SHP77 treated with DMSO at 0.1 percent for 48 hours (cell line): ENCODE results near the gene STAT4.

ENCODE experiments used
- DNase-seq: peaks from one replicate; lab custom pipeline; 2025; lab: John Stamatoyannopoulos, UW

The STAT4 gene

DNA sequence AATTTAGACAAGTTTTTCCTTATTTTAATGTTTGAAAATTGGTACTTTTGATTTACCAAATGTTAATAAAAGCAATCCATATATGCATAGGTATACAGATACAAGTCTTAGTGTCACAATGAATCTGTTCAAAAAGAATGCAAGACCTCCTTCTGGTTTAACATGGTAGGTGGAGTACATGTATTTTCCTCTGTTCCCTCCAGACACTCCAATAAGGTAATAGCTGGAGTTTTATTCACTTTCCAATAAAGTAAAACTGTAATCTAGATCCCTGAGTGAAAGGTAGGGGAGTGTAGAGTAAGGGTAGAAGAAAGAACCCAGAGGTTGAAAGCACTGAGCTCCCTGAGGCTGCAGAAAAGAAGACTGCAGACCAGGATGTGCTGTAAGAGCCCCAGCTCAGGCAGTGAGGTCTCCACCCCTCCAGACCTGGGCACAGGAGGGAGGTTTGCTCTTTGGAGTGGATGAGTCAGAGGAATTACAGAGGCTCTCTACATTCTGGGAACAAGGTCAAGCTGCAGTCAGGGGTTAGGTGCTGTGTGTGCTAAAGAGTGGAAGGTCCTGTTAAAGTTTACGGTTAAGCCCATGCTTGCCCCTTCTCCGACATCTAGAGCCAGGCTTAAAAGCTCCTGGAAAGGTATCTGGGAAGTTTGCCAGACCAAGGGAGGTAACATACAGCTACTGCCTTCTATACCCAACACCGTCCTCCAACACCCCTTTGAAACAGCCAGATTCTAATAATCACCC is 109.2 kb downstream of the STAT4 start:
- no peak for DNase-seq

DNA sequence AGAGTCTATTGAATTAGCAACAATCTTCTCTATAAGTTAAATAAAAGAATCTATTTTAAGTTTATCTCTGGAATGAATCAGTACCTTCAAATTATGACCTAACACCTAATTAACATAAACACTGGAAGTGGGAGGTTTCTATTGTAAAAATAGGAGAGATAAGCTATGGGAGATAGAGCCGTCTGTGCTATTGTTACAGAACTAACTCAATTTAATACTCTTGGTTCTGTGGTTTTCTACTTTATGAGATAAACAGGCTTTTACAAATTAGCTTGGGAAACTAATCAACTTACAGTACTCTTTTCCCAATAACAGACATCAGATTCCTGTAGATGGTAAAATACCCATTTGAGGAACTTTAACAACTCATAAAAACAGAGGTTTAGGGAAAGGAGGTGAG is 111.2 kb downstream of the STAT4 start:
- DNase-seq = no peak

DNA sequence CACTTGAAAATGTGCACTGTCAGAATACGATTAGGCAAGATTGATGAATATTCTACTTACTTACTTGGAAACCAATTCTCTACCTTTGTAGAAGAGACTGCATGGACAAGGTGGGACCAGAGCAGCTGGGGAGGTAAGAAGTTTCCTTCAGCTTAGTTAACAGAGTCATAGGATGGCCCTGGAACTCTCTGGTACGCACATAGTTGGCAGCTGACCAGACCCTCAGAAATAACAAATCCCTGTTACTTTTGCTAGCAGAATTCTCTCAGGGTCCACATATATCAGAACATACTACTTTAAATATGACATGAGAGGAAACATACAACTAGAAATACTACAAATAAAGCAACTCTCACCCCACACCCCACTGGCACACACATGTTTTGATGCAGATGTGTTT is 112.1 kb downstream of the STAT4 start:
- no peak for DNase-seq

DNA sequence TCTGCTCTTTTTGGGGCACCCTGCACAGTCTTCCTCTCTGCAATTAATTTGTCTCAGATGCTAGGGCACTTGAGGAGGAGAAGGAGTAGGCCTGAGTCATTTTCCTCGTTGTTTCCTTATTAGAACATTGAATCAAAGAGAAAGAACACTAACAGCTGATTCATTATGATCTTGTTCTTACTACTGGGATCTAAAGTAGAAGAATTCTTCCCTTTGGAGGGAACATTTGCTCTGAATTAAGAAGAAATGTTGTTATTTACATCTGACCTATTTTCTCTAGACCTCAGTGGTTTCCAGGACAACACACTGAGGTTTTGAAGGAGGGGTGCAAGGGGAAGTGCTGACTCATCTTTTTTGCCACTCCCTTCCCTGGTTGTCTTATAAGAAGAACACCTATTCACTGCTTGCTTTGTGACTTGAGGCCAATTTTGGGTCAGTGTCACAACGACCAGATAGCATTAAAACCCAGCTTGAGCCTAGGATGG is 112.5 kb downstream of the STAT4 start:
- DNase-seq = no peak

DNA sequence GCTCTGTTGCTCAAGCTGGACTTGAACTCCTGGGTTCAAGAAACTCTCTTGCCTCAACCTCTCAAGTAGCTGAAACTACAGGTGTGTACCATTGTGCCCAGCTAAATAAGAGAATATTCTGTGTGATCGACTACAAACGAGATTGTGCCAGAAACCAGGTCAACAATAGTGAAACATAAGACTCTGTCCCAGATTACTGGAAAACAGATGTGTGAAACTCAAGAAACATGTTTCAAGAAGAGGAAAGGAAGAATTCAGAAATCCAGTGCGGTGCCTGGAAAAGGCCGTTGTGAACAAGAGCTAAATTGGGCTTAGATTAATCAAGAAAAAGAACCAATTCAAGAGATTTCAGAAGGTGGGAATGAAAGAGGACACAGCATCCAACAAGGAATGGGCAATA is 113.4 kb downstream of the STAT4 start:
- no peak for DNase-seq

DNA sequence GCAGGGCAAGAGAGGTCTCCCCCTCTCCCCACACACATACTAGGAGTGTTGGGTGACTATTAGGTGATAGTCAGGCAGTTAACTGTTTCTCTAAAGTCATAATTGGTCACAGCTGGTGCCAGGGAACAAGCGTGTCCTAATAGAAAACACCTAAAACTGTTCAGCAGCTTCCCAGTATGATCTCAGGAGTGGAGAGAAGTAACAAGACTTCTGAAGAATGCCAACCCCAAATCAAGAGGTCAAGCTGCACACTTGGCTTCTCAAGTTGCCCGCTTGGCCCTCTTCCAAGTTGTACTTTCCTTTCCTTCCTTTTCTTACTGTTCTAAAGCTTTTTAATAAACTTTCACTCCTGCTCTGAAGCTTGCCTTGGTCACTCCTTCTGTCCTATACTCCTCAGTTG is 114.4 kb downstream of the STAT4 start:
- no peak for DNase-seq

DNA sequence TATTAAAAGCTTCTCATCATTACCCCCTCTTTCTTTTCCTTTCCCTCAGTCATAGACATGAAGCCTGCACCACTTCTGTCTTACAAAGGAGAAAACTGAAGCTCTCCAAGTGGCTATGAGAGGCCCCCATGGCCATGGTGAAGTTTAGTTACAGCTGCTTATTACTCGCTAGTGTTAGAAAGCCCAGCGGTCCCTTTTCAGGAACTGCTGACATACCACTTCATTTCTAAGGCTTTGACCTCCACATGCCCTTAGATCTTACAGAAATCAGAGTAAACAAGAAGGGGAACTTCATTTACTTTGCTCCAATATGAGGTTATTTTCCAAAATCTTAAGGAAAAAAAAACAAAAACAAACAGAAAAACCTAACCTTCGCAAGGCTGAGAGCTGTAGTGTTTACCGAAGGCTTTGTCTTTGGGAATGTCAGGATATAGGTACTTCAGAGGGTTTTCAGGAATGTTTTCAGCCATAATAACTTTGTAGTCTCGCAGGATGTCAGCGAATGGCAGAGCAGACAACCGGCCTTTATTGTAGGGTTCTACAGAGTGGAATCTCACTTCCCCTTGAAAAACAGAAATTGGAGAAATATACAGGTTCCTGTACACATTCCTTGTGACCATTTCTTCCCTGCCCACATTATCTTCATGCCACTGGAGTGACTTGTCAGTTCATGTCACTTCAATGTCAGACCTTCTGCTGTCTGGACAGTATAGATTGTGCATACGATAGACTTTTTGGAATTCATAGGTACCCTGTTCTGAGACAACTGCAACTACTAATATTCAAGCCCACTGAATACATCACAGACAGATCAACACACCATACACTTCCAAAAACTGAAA is 118.0 kb downstream of the STAT4 start:
- DNase-seq = no peak

DNA sequence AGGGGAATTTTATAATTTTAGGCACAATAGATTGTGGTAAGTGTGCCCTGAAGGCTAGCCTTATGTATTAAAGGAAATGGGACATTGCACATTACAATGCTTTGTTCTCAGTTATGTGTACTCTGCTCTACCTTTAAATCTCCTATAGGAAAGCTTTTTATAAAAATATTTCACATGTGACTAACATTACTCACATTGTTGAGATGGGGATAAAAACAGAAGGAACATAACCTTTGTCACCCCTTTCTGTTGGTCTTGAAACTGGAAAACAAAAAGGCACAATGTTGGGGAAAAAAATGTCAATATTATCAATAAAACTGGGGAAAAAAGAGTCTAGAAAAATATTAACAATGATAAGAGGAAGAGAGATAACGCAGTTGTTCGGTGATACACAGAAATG is 119.5 kb downstream of the STAT4 start:
- no peak for DNase-seq

DNA sequence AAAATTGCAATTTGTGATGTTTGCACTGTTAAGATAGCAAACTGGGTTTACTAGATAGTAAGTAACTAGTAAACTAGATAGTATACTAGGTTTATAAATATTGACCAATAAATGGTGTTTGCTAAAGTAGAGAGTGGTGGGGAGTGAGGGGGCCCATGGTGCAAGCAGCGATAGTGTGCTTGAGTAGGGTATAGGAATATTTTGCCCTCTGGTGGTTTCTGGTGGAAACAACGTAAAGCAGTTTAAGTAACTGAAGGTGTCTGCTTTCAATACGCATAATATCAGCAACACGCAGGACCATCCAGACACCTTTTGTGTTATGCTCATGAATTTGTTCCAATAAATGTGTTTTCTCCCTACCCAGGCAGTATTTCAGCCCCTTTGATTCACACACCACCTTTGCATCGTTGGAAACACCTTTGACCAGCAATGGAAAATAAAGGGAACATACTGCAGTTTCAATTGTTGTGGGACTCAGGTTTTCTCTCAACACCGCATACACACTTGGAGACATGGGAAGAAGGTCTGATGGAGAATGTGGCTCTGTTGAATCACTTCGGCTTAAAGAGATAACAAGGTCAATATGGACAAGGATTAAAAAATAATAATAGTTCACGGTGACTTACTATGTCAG is 120.2 kb downstream of the STAT4 start:
- no peak for DNase-seq

DNA sequence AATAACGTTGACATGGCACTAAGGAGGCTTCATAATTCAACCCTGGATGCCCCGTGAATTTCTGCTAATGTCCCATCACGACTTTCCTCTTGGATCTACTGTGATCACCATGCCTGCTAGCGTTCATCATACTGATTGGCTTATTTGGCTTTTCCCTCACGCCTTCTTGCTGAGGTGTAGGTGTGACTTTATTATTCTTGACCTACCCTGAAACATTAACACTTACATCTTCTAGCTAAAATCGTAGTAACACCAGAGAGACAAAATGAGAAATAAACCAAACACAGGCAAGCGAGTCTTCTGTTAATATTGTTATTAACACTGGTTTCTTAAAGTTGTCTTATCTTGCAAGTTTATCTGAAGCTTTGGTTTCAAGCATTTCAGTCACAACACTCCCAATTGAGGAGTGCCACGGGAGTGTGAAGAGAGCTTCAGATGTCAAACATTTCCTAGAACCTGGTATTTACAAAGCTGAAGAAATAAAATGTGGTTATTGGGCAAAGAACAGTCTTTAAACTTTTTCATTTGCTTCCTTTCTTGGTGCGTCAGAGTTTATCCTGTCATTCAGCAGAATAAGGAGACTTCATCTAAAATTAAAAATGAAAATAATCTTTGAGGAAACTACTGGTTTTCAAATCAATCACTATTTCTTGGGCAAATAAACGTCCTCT is 121.4 kb downstream of the STAT4 start:
- no peak for DNase-seq

DNA sequence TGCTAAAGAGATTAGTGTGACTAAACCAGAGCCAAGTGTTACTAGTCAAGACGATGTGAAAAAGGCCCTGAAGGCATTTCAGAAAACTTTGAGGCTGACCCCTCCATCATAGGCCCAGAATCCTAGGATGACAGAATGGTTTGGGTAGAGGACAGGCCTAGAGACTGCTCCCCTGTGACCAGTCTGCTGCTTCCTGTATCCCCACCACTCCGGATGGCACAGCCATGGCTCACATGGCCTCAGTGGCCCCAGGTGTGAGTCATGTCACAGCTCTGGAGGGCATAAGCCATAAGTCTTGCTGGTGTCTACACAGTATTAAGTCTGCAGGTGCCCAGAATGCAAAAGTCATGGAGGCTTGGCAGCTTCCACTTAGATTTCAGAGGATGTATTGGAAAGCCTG is 124.4 kb downstream of the STAT4 start:
- no peak for DNase-seq

DNA sequence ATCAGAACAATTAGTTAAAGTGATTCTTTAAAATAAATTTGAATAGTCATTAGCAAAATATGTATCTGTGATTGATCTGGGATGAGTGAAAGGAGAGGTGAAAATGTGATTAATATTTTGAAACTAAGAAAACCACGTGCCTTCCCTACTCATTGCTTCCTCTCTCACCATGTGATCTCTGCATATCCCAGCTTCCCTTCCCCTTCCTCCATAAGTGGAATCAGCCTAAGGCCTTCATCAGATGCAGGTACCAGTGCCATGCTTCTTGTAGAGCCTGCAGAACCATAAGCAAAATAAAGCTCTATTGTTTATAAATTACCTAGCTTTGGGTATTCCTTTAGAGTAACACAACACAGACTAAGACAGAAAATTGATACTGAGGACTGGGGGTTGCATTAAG is 125.7 kb downstream of the STAT4 start:
- DNase-seq = no peak

DNA sequence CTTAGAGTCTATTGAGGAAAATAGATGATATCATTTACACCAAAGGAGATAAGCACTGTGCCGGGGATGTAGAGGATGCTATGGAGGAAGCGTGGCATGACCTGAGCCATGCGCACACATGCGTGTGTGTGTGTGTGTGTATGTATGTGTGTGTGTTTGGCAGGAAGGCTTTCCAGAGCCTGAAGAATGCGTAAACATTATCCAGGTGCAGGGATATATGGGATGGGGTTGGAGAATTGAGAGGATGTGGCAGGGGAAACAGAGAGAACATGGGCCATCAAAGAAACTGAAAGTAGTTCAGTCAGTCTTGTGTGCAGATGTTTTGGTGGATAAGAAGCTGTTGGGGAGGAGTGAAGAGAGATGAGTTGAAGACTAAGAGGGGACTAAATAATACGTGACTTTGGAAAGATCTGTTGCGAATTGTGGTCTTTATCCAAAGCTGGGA is 127.5 kb downstream of the STAT4 start:
- no peak for DNase-seq

DNA sequence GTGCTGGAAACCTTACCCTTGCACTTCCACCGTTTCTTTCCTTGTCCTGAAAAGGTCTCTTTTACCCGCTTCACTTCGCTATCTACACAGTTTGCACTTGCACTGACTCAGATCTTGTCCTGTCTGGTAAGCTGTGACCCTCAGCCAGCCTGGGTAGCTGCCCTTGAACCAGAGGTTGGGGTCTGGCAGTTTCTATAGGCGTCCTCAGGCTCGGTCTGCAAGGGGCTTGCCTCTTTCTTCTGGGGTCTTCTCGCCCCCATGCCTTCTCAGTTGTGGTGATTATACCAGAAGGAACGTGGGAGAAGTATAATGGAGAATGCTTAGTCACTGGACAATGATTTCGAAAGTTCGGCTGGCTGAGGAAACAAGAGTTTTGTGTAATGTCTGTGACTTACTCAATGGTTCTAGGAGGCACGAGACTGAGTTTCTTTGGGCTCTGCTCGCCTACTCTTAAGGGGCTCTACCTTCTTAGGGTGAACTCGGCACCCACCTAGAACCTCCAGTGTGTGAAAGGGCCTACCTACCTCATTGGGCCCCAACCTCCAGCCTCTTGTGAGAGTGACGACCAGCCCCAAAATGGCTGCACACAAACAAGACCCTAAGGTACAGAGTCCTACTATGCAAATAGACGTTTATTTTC is 129.9 kb downstream of the STAT4 start:
- no peak for DNase-seq

DNA sequence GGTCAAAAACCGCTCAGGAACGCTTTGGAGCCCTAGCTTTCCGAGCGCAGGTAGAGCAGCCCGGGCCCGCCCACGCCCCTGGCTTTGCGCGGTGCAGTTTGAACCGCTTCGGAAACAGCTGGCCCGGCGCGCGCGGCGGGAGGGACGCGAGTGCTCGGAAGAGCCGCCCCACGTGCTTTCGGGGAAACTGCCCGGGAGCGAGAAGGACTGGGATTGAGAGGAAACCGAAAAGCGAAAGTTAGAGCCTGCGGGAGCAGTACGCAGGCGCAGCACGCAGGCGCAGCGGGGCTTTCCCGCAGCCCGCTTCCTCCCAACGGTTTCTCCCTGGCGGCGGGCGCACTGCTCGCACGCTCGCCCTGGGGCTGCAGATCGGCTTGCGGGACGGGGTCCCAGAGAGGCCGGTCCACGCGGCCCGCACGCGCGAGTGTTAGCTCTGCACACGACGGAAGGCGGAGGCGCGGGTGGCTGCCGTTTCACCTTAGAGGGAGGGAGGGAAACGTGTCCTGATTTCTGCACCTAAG is 130.5 kb downstream of the STAT4 start:
- peak; percentile 95 for DNase-seq

DNA sequence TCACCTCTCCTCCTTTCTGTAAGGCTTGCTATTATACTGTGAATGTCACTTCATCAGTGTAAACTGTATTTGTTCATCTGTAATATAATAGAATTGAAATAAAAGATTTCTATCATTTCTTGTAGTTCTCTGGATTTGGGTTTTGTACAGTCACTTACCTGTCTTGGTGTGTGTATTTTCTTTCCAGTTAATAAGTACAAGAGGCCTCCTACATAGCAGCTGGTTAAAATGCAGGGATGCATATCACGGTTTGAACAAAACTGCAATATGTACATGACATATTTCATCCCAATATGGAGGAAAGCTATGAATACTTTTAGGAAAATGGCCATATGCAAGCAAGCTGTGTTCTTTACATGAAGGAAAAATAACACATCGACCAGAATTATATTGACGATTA is 131.4 kb downstream of the STAT4 start:
- no peak for DNase-seq

DNA sequence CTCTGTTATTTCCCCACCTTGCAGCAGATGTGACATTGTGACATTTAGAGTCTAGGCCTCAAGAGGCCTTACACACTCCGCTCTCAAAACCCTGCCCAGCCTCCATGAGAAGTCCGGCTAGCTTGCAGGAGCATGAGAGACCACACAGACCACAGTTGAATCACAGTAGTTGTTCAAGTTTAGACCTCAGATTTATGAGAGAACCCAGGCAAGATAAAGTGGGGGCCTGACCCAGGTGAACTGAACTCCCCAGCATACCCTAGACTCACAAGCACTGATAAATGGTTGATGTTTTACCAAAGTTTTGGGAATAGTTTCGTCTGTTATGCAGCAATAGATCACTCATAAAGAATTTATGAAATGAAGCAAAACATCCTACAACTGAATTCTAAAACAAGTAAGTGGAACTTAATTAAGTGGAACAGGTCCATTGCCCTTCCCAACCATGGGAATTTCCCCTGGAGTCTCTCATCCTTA is 132.1 kb downstream of the STAT4 start:
- no peak for DNase-seq

DNA sequence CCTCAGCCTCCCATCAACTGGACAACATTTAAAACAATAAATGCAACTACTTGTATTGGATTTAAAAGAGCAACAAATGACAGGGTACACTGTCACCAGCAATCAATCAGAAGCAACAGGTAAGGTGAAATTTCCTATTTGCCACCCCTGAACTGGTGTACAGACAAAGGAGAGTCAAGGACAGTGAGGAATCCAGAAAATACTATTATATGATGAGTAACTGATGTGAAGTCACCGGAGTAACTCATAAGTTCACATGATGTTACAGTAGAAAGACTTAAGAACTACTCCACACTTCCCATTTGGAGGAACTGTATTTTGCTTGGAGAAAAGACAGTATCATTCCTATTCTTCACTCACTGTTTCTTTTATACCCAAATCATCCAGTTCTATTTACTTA is 132.7 kb downstream of the STAT4 start:
- no peak for DNase-seq

DNA sequence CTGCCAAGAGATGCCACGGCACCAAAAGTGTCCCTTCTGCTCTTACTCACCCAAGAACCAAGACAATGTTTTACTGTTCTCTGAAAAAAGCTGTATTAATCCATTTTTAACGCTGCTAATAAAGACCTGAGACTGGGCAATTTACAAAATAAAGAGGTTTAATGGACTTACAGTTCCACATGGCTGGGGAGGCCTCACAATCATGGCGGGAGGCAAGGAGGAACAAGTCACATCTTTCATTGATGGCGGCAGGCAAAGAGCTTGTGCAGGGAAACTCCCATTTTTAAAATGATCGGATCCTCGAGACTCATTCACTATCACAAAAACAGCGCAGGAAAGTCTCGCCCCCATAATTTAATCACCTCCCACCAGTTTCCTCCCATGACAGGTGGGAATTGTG is 135.0 kb downstream of the STAT4 start:
- no peak for DNase-seq

DNA sequence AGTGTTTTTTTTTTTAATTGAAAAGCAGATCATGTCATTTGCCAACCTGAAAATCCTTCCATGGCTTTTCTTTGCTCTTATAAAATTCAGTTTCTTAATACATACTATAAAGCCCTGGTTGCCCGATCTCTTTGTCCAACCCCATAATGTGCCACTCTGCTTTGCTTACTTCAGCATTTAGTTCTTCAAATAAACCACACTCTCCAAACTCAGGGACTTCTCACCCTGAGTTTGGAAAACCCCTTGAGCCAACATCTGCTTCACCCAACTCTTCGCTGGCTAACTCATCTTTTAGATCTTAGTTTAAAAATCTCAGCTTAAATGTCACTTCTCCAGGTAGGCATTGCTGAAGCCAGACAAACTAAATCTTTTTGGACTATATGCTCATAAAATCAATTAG is 135.6 kb downstream of the STAT4 start:
- no peak for DNase-seq

DNA sequence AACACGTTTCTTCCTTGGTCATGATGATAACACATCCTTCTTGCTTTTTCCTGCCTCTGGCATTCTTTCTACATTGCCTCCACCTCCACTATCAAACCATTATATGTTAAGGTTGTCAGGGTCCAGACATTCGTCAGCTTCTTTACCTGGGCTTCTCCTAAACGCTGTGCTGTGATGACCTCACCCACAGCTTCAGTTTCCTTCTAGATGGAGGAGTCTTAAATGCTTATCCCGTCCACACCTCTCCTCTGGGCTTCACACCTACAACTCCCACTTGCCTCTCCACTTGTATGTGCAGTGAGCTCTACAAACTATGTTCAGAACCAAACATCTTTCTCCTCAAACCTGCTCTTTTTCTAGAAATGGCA is 136.2 kb downstream of the STAT4 start:
- no peak for DNase-seq
